GM19438 (cell line): ENCODE results near the gene SLC25A22.

Experiments
- ATAC-seq: cut with Tn5 transposase; IDR thresholded peaks from one replicate; pipeline ENCODE4 v1.9.1; 2021; ENCODE audit warnings: low read depth; ENCODE audit not compliant: unreplicated experiment

Gene SLC25A22

GRCh38 chr11:834371-835316 is 36.6 kb upstream of the SLC25A22 start:
- no peak for ATAC-seq

GRCh38 chr11:833849-834311 is 35.8 kb upstream of the SLC25A22 start:
- ATAC-seq = no peak

GRCh38 chr11:833114-833791 is 35.2 kb upstream of the SLC25A22 start:
- ATAC-seq = peak; percentile 17

GRCh38 chr11:832529-833113 is 34.5 kb upstream of the SLC25A22 start, which contains the start of gene CD151:
TSS of gene CD151 (plus strand) at chr11:832952. CDS start at chr11:836070, 3,118 bp downstream.
- peak; percentile 37 for ATAC-seq

GRCh38 chr11:831961-832528 is 34.0 kb upstream of the SLC25A22 start:
- ATAC-seq = no peak

GRCh38 chr11:831118-831864 is 33.2 kb upstream of the SLC25A22 start:
- no peak for ATAC-seq

GRCh38 chr11:830295-831117 is 32.4 kb upstream of the SLC25A22 start:
- ATAC-seq = peak; percentile 32

- ATAC-seq = no peak
Measured at GRCh38 chr11:829847-830294, 31.8 kb upstream of the SLC25A22 start.

GRCh38 chr11:829176-829846 is 31.2 kb upstream of the SLC25A22 start:
- no peak for ATAC-seq

GRCh38 chr11:828506-829175 is 30.6 kb upstream of the SLC25A22 start:
- no peak for ATAC-seq

GRCh38 chr11:827897-828192 is 29.8 kb upstream of the SLC25A22 start, which contains the start of gene CRACR2B:
TSS of gene CRACR2B (plus strand) at chr11:827919. CDS start at chr11:828608, 689 bp downstream.
- no peak for ATAC-seq

- ATAC-seq = peak; percentile 43
Measured at GRCh38 chr11:827146-827896, 29.2 kb upstream of the SLC25A22 start.

- peak; percentile 1 for ATAC-seq
Measured at GRCh38 chr11:826836-827145, 28.7 kb upstream of the SLC25A22 start.

- ATAC-seq = no peak
Measured at GRCh38 chr11:826227-826621, 28.1 kb upstream of the SLC25A22 start.

- ATAC-seq = no peak
Measured at GRCh38 chr11:825366-826226, 27.5 kb upstream of the SLC25A22 start.

- no peak for ATAC-seq
Measured at GRCh38 chr11:824942-825341, 26.9 kb upstream of the SLC25A22 start.
